ENCODE results near the gene PTPRN.
"Not testable (repeated sequence)": the region's sequence is repeated elsewhere in the genome, so short reads cannot be mapped to it uniquely, and the experiment has no call there.

PTPRN gene

GRCh38 chr2:219306047-219306446 is 3.2 kb downstream of the PTPRN start:
- DNase-seq: no peak

- no peak for DNase-seq
These were observed 5.0 kb downstream of the PTPRN start for GRCh38 chr2:219304223-219304622.

GRCh38 chr2:219302412-219302968 is 6.7 kb downstream of the PTPRN start:
- no peak for DNase-seq

GRCh38 chr2:219300022-219300421 is 9.2 kb downstream of the PTPRN start:
- no peak for DNase-seq

GRCh38 chr2:219299372-219299760 is 9.8 kb downstream of the PTPRN start:
- no peak for DNase-seq

- DNase-seq: peak; percentile 76 to 91
These were observed 10.3 kb downstream of the PTPRN start for GRCh38 chr2:219298759-219299371.

GRCh38 chr2:219297766-219298456 is 11.3 kb downstream of the PTPRN start:
- DNase-seq: no peak

GRCh38 chr2:219296631-219297391 is 12.4 kb downstream of the PTPRN start:
- DNase-seq: no peak

GRCh38 chr2:219296142-219296541 is 13.1 kb downstream of the PTPRN start:
- DNase-seq: no peak

GRCh38 chr2:219294356-219295351 is 14.5 kb downstream of the PTPRN start:
- DNase-seq: peak; percentile 88

- no peak for DNase-seq
These were observed 15.4 kb downstream of the PTPRN start for GRCh38 chr2:219293736-219294231.

GRCh38 chr2:219292616-219293015 is 16.6 kb downstream of the PTPRN start:
- no peak for DNase-seq

- no peak for DNase-seq
These were observed 17.2 kb downstream of the PTPRN start for GRCh38 chr2:219291910-219292490.

GRCh38 chr2:219291394-219291793 is 17.8 kb downstream of the PTPRN start:
- no peak for DNase-seq

GRCh38 chr2:219290381-219291171 is 18.6 kb downstream of the PTPRN start:
- DNase-seq: no peak

- no peak for DNase-seq
These were observed 19.5 kb downstream of the PTPRN start for GRCh38 chr2:219289537-219290361.

GRCh38 chr2:219289195-219289536 is 20.0 kb downstream of the PTPRN start:
- DNase-seq: no peak

GRCh38 chr2:219287580-219288265 is 21.5 kb downstream of the PTPRN start:
- DNase-seq: no peak

- DNase-seq: not testable (repeated sequence)
These were observed 22.1 kb downstream of the PTPRN start for GRCh38 chr2:219287116-219287440.
